NCI-H1105 (cell line): ENCODE results near the gene CBLN3.
A peak's percentile ranks its signal among the peaks of the same experiment; 100 is the strongest.

ENCODE experiments used
- DNase-seq: peaks from one replicate; lab custom pipeline; 2025; lab: John Stamatoyannopoulos, UW

CBLN3 gene

GRCh38 chr14:24439257-24439656 is 9.8 kb upstream of the CBLN3 start:
- DNase-seq = no peak

- no peak for DNase-seq
These were observed 9.0 kb upstream of the CBLN3 start for GRCh38 chr14:24438223-24439097.

- DNase-seq = no peak
These were observed 8.2 kb upstream of the CBLN3 start for GRCh38 chr14:24437736-24438067.

- DNase-seq = no peak
These were observed 7.7 kb upstream of the CBLN3 start for GRCh38 chr14:24437020-24437735.

GRCh38 chr14:24436355-24437019 is 7.0 kb upstream of the CBLN3 start:
- DNase-seq = peak; percentile 42

- DNase-seq = no peak
These were observed 6.5 kb upstream of the CBLN3 start for GRCh38 chr14:24435998-24436354.

- DNase-seq = no peak
These were observed 5.8 kb upstream of the CBLN3 start for GRCh38 chr14:24435192-24435810.

GRCh38 chr14:24434676-24435075 is 5.2 kb upstream of the CBLN3 start:
- DNase-seq = no peak

- no peak for DNase-seq
These were observed 4.6 kb upstream of the CBLN3 start for GRCh38 chr14:24434036-24434435.

GRCh38 chr14:24432259-24433131 is 3.0 kb upstream of the CBLN3 start:
- DNase-seq = no peak

- DNase-seq = peak; percentile 76
These were observed 2.2 kb upstream of the CBLN3 start for GRCh38 chr14:24431569-24432258.

GRCh38 chr14:24430682-24431568 is 1.5 kb upstream of the CBLN3 start:
- no peak for DNase-seq

GRCh38 chr14:24430143-24430681 is 744 bp upstream of the CBLN3 start:
- DNase-seq = no peak

GRCh38 chr14:24428628-24429394 is 657 bp downstream of the CBLN3 start:
- DNase-seq = no peak

GRCh38 chr14:24427537-24428508 is 1.6 kb downstream of the CBLN3 start:
- DNase-seq = no peak

GRCh38 chr14:24426912-24427536 is 2.4 kb downstream of the CBLN3 start:
- DNase-seq = no peak
